DOHH2 (cell line): ENCODE results near the gene TYW1.
"Not testable (repeated sequence)": the region's sequence is repeated elsewhere in the genome, so short reads cannot be mapped to it uniquely, and the experiment has no call there.

Experiments
- CTCF ChIP-seq: fragments of 200-600 bp; sonication (generic); IDR thresholded peaks from one replicate; pipeline ENCODE4 v1.5.1; 2014; ENCODE audit warnings: antibody characterized with exemption, mild to moderate bottlenecking, low read depth, low read length; ENCODE audit not compliant: poor library complexity, severe bottlenecking
- EZH2phosphoT487 ChIP-seq: fragments of 200-600 bp; sonication (generic); IDR thresholded peaks from 2 replicates; pipeline ENCODE4 v1.6.1; 2017; ENCODE audit warnings: borderline replicate concordance, mild to moderate bottlenecking, antibody characterized with exemption, low read length, moderate library complexity, mixed read lengths

- TF ChIP-seq CTCF, EZH2phosphoT487: not testable (repeated sequence)
Observed at GRCh38 chr7:67248364-67248763, 251.7 kb downstream of the TYW1 start.
